ENCODE measurements around the gene SLC4A3.
A peak's percentile ranks its signal among the peaks of the same experiment; 100 is the strongest.

The SLC4A3 gene

GRCh38 chr2:219642069-219642454, 14.6 kb downstream of the SLC4A3 start:
- H3K4me3 ChIP-seq (ENCODE audit: low read depth, low read length), result no peak overlapping the region

DNA sequence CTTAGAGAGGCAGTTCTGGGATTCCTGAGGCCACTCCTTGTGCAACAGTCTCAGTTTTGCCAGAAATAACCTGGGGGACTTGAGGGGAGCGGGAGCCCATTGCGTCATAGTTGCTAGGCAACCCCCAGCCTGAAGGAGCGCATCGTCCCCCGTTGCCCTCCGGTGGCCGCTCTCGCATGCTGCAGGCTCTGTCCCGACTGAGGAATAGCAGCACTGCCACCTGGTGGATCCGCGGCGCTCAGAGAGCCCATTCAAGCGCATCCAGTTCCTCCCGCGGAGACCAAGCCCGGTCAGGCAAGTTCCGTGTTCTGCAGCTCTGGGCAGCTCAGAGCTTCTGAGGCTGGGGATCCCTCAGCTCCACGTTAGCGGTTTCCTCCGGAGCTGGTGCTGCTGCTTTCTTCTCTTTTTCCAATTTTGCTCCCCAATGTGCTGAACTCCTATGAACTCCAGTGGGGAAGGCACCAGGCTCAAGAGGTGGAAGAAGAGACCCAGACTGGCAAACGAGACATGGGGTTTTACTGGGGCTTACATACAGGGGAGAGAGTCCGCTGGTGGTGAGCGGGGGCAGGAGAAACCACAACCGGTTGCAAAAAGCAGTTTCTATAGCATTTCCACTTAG, 15.1 kb downstream of the SLC4A3 start:
- no peak overlapping the region for H3K4me3 ChIP-seq (ENCODE audit: low read depth, low read length)
- DNase-seq (ENCODE audit: low read depth), result peak; percentile 73
- TF ChIP-seq, protein P1, sequence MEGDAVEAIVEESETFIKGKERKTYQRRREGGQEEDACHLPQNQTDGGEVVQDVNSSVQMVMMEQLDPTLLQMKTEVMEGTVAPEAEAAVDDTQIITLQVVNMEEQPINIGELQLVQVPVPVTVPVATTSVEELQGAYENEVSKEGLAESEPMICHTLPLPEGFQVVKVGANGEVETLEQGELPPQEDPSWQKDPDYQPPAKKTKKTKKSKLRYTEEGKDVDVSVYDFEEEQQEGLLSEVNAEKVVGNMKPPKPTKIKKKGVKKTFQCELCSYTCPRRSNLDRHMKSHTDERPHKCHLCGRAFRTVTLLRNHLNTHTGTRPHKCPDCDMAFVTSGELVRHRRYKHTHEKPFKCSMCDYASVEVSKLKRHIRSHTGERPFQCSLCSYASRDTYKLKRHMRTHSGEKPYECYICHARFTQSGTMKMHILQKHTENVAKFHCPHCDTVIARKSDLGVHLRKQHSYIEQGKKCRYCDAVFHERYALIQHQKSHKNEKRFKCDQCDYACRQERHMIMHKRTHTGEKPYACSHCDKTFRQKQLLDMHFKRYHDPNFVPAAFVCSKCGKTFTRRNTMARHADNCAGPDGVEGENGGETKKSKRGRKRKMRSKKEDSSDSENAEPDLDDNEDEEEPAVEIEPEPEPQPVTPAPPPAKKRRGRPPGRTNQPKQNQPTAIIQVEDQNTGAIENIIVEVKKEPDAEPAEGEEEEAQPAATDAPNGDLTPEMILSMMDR (IDR thresholded peaks at IDR 0.05; ENCODE audit: control insufficient read depth, extremely low read depth, insufficient read depth), result peak; percentile 100

More at GRCh38 chr2:219642069-219642454, 14.6 kb downstream of the SLC4A3 start:
- no peak for DNase-seq (ENCODE audit: low read depth)
- TF ChIP-seq, protein P1 (IDR thresholded peaks at IDR 0.05; ENCODE audit: control insufficient read depth, extremely low read depth, insufficient read depth), result no peak

GRCh38 chr2:219643084-219643473, 15.6 kb downstream of the SLC4A3 start:
- no peak for DNase-seq (ENCODE audit: low read depth)
- TF ChIP-seq, protein P1 (IDR thresholded peaks at IDR 0.05; ENCODE audit: control insufficient read depth, extremely low read depth, insufficient read depth), result no peak
- no peak overlapping the region for H3K4me3 ChIP-seq (ENCODE audit: low read depth, low read length)

GRCh38 chr2:219643788-219644398, 16.5 kb downstream of the SLC4A3 start:
- TF ChIP-seq, protein P1 (IDR thresholded peaks at IDR 0.05; ENCODE audit: control insufficient read depth, extremely low read depth, insufficient read depth), result no peak
- no peak for DNase-seq (ENCODE audit: low read depth)
- H3K4me3 ChIP-seq (ENCODE audit: low read depth, low read length), result no peak overlapping the region

- H3K4me3 ChIP-seq (ENCODE audit: low read depth, low read length), result no peak overlapping the region
- TF ChIP-seq, protein P1 (IDR thresholded peaks at IDR 0.05; ENCODE audit: control insufficient read depth, extremely low read depth, insufficient read depth), result no peak
- DNase-seq (ENCODE audit: low read depth), result no peak
These were observed 17.5 kb downstream of the SLC4A3 start for GRCh38 chr2:219644801-219645480.

DNA sequence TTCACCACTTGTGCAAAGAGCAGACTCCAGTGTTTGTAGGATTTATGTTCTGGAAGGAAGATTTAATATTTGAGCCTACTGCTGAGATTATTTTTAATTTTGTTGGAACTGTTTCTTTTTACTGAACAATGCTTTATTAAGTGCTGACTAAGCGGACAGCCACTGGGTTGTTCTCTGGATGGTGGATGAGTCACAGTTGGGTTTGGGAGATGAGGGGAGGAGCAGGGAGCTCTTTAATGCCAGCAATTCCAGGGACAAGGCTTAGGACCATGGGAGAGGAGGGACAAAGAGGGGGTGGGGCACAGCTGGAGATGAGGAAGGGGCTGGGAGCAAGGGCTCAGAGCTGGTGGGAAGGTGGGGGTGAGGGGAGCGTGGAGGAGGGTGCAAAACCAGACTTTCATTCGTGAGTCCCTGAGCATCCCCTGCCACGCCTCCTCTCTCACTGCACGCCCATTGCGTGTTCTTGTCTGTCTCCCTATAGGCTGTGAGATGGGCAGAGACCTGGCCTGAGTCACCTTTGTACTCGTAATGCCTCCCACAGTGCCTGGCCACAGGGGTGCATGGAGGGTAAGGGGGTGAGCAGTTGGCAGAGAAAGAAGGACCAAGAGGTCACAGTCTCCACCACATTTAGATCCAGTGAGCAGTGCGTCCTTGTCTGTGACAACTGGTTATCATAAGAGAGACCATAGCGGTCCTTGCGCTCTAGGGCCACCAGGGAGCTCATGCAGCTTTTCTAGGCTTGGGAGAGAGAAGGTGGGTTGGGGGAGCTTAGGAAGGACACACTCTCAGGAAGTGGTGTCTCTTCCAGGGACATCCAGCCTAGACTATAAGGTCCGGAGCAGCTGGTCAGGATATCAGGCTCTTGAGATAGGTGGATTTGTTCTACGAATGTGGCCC, 18.4 kb downstream of the SLC4A3 start:
- no peak for DNase-seq (ENCODE audit: low read depth)

More for the DNA sequence above, 18.4 kb downstream of the SLC4A3 start:
- TF ChIP-seq, protein P1 (IDR thresholded peaks at IDR 0.05; ENCODE audit: control insufficient read depth, extremely low read depth, insufficient read depth), result no peak
- no peak overlapping the region for H3K4me3 ChIP-seq (ENCODE audit: low read depth, low read length)
